GM13976 (cell line): ENCODE measurements around the gene RFTN1.

Source experiments
- DNase-seq: peaks from one replicate; pipeline ENCODE4 v3.0.0; 2012; ENCODE audit warnings: low spot score
- CTCF ChIP-seq: IDR thresholded peaks from 2 replicates; pipeline ENCODE4 v1.5.1; 2012; ENCODE audit warnings: borderline replicate concordance, mild to moderate bottlenecking; ENCODE audit not compliant: insufficient read depth; ENCODE audit errors: extremely low read depth, missing control alignments, control extremely low read depth
- in situ Hi-C: fragments of 300-500 bp; cut with MboI; formaldehyde crosslinking; loops from one replicate; pipeline ENCODE4 v1.12.0; 2022; ENCODE audit warnings: low sequenced_read_pairs, mixed read lengths, inconsistent platforms; ENCODE audit not compliant: unreplicated experiment

Gene RFTN1

GRCh38 chr3:16545413-16546185 is 32.1 kb upstream of the RFTN1 start:
- DNase-seq = no peak
- in situ Hi-C loops = no loop called here
- no peak for TF ChIP-seq CTCF

- no peak for DNase-seq
- in situ Hi-C loops = no loop called here
- no peak for TF ChIP-seq CTCF
Observed at GRCh38 chr3:16543242-16543864, 29.9 kb upstream of the RFTN1 start.

GRCh38 chr3:16538507-16538906 is 25.0 kb upstream of the RFTN1 start:
- TF ChIP-seq CTCF = no peak
- in situ Hi-C loops = no loop called here

GRCh38 chr3:16536996-16537395 is 23.5 kb upstream of the RFTN1 start:
- no peak for DNase-seq
- TF ChIP-seq CTCF = no peak
- in situ Hi-C loops = no loop called here

More at GRCh38 chr3:16538507-16538906, 25.0 kb upstream of the RFTN1 start:
- DNase-seq = no peak

- no peak for DNase-seq
- in situ Hi-C loops = no loop called here
- TF ChIP-seq CTCF = no peak
Observed at GRCh38 chr3:16536344-16536663, 22.8 kb upstream of the RFTN1 start.

- no peak for DNase-seq
- in situ Hi-C loops = no loop called here
Observed at GRCh38 chr3:16534640-16535262, 21.3 kb upstream of the RFTN1 start.

More at GRCh38 chr3:16534640-16535262, 21.3 kb upstream of the RFTN1 start:
- TF ChIP-seq CTCF = no peak
